HG02938 (cell line): ENCODE results near the gene SNX3.
"Not testable (repeated sequence)": the region's sequence is repeated elsewhere in the genome, so short reads cannot be mapped to it uniquely, and the experiment has no call there.

Experiments used
- ATAC-seq: cut with Tn5 transposase; IDR thresholded peaks from one replicate; pipeline ENCODE4 v1.9.1; 2021; ENCODE audit warnings: mild to moderate bottlenecking, moderate library complexity; ENCODE audit not compliant: unreplicated experiment

SNX3 gene

DNA sequence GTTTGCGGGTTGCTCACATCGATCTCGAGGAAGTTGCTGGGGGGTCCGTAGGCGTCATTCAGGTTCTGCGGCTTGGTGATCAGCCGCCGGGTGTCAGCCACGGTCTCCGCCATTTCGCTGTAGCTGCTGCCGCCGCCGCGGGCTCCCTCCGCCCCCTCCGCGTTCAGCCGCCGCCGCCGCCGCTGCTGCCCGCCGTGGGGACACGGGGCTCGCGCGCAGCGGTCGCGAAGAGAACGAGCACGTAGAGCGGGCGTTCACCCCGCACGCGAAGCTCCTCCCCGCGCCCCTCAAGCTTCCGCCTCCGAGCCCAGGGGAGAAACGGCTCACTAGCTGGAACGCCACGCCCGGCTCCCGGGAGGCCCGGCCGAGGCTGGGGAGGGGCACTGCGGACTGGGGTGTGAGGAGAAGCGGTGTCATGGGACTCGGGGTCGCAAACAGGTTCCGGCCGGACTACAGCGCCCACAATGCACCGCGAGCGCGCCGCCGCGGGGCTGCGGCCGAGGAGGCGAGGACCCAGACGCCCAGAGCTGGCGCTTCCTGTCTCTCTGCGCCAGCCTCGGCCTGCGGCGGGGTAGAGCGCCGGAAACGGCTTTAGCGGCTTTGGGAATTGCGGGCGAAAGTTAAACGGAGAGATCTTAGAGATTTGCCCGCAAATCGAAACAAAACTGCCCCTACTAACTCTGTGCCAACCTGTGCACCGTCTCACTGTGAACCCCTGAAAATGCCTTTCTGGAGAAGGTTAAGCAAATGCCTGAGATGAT, at the start of gene SNX3:
SNX3 (minus strand) TSS at position 232 of the 761 bp plus-strand sequence; CDS start at position 113, 119 bp downstream.
- ATAC-seq, result peak; percentile 90

DNA sequence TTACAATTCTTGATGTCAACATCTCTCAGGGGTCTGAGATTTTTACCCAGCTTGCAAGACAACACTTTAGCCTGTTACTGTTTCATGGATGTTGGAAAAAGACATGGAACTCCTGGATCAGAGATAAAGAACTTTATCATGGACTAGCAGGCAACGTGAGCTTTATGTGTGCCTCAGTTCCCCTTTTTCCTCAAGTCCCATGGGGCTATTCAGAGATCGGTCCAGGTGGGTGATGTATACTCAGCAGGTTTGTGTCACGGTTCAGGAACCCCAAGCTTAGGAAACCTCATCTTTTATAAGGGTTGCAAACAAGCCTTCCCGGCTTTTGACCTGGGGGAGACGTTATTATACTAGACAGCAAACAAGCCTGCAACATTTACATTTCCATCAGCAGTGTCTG, 49.0 kb upstream of the SNX3 start:
- no peak for ATAC-seq

DNA sequence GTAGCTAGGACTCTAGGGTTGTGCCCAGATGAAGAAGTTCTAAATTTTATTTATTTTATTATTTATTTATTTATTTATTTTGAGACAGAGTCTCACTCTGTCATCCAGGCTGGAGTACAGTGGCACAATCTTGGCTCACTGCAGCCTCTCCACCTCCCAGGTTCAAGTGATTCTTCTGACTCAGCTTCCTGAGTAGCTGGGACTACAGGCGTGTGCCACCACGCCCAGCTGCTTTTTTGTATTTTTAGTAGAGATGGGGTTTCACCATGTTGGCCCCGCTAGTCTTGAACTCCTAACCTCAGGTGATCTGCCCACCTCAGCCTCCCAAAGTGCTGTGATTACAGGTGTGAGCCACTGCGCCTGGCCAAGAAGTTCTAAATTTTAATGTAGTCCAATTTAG, 47.8 kb upstream of the SNX3 start:
- not testable (repeated sequence) for ATAC-seq

DNA sequence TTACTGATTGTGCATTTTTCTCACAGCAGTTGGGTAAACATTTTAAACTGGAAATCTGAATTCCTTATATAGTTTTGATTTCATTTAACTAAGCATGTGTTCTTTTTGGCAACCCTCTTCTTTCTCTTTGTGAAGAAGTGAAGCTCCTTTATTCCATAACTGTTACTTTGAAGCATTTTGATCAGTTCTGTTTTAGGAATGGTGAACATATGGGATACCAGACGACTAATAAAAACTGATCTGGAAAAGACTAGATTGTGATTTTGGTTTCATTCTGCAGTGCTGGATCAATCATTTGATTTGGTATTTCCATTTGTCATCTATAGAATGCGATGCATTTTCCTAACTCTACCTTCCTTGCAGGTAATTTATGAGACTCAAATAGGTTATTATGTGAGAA, 43.8 kb upstream of the SNX3 start:
- no peak for ATAC-seq

DNA sequence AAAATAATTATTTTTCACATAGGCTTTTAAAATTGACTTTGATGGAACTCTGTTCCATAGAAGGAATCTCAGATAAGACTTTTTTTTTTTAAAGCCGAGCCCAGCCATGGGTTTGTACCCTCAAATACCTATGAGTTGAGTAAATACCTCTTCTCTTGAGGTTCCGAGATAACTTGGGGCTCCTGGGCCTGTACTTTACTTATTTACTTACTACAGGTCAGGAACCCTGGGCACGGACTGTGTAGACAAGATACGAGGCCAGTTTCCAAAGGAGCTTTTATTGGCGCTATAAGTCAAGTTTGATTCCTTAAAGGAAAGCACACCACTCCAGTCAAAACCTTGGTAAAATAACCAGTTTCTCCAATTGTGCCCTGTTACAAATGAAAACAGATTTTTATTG, 41.5 kb upstream of the SNX3 start:
- ATAC-seq, result no peak

DNA sequence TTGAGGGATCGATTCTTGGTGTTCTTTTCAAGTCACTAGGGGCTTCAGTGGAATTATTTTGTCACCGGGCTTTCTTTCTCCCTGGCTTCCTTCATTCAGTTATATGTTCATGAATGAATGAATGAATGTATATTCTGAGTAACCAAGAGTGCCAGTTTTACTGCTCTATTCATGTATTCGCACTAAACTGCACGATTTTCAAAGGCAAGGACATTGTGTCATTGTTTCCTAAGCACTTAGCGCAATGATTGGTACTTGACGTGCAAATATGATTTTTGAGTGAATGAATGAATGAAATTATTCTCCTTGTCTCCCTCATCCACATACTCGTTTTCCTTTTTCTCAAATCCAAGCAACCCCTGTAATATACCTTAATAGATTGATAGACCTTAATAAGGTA, 34.8 kb upstream of the SNX3 start:
- no peak for ATAC-seq

DNA sequence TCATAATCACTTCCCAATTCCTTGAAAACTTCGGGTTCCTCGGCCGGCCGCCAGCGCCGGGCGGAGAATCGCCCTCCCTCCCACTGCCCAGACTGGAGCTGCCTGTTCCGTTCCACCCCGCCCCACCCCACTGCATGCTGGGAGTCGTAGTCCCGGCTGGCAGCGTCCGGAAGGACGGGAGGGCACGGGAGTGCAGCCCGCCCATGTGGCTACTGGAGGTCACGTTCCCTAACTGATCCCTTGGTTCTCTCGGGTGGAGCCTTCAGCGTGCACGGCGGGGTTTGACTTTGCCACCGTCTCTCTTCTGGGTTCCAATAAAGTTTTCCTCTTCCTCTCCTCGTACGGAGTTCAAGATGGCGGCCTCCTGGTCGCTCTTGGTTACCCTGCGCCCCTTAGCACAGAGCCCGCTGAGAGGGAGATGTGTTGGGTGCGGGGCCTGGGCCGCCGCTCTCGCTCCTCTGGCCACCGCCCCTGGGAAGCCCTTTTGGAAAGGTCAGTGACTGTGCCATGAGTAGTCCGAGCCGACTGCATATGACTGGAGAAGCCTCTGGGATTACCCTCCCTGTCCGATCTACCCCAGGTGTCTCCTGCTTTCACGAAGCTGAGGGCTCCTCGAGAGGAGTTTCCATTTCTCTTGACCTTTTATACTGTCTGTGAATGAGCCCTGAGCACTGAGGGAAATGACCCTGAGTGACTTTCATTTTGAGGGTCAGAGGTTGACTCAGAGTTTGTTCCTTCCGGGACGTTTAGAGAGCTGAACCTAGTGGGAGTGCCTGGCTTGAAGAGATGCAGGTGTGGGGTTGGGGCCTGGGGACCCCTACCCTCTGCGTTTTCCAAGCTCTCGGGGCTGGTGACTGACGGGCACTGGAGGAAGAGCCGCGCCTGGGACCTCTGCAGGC, 34.1 kb upstream of the SNX3 start, which contains the start of gene AFG1L:
AFG1L (plus strand) TSS at position 328 of the 899 bp plus-strand sequence; CDS start at position 354, 26 bp downstream.
- peak; percentile 82 for ATAC-seq

DNA sequence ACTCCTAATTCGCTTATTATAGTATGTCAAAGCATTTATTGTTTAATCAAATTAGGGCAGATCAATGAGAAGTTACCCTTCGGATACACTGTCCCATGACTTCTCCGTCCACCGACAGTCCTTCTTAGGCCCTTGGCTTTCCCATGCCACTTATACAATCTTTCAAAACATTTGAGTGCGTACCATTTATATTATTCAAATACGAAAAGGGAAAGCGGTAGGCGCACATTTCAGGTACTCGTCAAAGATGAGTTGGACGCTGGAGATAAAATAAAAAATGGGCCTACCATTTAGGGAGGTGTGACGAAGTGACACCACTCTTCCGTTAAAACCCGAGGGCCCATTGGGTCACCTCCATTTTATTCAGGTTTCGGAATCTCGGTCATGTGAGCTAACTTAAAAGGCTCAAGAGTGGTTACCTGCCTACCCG, 33.5 kb upstream of the SNX3 start:
- peak; percentile 27 for ATAC-seq

DNA sequence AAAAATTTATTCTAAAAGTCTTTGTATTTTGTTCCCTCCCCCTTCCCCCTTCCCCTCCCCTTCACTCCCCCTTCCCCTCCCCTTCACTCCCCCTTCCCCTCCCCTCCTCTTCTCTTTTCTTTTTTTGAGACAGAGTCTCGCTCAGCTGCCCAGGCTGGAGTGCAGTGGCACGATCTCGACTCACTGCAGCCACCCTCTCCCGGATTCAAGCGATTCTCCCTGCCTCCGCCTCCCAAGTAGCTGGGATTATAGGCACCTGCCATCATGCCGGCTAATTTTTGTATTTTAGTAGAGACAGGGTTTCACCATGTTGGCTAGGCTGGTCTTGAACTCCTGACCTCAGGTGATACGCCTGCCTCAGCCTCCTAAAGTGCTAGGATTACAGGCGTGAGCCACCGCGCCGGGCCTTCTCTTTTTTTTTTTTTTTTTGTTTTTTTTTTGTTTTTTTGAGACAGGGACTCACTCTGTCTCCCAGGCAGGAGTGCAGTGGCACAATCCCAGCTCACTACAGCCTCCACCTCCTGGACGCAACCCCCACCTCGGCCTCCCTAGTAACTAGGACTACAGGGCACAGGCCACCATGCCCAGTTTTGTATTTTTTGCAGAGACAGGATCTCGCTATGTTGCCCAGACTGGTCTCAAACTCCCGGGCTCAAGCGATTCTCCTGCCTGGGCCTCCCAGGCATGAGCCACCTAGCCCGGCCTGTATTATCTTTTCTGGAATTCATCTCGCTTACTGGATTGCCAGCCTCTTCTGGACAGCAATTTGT, 32.9 kb upstream of the SNX3 start:
- no peak for ATAC-seq

DNA sequence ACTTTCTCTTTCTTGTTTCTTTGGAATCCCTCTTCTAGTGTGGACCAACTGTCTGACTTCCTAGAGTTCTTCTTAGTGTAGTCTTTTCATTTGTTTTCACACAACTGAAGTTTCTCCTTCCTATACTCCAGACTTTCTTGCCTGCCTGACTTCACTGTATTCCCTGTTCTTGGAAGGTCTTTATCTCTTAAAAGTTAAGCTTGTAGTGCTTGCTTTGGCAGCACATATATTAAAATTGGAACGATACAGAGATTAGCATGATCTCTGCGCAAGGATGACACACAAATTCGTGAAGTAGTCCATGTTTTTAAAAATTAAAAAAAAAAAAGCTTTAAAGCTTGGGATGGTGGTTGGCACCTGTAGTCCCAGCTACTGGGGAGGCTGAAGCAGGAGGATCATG, 31.7 kb upstream of the SNX3 start:
- not testable (repeated sequence) for ATAC-seq

DNA sequence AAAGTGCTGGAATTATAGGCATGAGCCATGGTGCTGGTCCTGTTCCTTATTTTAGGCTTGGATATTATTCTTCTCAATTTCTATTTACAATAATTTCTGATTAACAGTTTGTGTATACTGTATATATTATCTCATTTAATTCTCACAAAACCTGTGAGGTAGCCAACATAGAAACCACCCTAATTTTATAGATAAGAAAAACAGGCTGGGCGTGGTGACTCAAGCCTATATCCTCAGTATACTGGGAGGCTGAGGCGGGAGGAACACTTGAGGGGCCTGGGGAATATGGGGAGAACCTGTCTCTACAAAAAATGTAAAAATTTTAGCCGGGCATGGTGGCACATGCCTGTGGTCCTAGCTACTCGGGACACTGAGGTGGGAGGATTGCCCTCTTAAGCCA, 30.3 kb upstream of the SNX3 start:
- ATAC-seq, result no peak

DNA sequence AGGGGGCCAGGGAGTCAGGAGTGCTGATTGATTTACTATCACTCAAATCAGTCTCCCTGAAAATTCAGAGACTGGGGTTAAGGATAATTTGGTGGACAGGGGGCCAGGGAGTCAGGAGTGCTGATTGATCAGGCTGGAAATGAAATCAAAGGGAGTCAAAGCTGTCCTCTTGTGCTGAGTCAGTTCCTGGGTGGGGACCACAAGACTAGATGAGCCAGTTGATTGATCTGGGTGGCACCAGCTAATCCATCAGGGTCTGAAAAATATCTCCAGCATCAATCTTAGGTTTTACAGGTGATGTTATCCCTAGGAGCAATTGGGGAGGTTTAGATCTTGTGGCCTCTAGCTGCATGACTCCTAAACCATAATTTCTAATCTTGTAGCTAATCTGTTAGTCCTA, 27.9 kb upstream of the SNX3 start:
- no peak for ATAC-seq

DNA sequence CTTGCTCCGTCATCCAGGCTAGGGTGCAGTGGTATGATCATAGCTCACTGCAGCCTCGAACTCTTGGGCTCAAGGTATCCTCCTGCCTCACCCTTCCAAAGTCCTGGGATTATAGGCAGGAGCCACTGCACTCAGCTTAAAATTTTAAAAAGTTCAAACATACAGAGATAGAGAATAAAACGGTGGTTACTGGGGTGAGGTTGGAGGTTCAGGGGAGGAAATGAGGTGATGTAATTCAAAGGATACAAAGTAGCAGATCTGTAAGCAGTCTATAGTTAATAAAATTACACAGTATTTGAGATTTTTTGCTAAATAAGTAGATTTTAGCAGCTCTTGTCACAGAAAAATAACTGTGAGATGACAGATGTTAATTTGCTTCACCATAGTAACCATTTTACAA, 26.5 kb upstream of the SNX3 start:
- ATAC-seq, result no peak

DNA sequence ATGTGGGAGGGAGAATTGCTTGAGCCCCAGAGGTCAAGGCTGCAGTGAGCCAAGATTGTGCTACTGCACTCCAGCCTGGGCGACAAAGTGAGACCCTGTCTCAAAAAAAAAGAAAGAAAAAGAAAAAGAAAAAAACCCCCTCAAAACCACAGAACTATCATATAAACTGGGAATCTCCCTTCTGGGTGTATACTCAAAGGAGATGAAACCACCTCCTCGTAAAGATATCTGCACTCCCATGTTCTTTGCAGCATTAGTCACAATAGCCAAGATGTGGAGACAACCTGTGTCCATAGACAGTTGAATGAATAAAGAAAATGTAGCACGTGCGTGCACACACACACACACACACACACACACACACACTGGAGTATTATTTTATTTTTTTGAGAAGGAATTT, 25.5 kb upstream of the SNX3 start:
- no peak for ATAC-seq

DNA sequence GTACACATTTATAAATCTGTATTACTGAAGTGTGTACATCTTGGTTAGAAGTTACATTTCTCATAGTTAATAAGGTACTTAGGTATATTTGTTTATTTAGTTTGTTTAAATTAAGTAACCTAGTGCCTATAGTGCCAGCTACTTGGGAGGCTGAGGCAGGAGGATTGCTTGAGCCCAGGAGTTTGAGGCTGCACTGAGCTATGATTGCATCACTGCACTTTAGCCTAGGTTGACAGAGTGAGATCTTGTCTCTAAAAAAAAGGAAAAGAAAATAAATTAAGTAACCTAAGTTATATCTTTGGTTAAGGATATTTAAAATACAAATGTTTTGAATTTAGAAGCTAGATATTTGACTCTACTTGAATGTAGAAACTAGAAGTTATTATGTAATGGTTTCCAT, 24.5 kb upstream of the SNX3 start:
- no peak for ATAC-seq

DNA sequence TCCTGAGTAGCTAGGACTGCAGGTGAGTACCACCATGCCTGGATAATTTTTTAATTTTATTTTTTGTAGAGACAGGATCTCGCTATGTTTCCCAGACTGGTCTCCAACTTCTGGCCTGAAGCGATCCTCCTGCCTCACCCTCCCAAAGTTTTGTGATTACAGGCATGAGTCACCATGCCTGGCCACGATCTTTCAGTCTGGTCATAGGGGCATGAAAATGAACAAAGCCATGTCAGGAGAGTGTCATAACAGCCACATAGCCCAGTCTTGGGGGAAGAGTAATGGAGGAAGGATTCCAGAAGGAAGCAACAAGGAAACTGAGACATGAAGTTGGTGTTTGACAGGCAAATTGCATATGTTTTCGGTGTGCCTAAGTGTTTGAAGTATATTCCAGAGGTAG, 17.0 kb upstream of the SNX3 start:
- ATAC-seq, result no peak

DNA sequence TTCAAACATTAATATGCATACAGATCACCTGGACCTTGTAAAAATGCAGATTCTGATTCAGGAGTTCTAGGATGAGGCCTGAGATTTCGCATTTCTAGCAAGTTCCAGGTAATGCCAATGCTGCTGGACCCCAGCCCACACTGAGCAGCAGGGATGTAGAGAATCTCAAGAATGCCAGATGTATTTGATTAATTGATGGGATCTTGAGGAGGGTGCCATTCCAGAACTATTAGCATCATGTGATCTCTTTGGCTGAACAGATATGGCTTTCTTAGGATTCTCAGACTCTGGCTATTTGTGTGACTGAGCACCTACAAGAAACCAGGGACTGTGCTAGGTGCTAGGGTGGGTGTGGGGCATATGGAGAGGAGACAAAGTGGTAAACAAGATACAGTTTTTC, 16.5 kb upstream of the SNX3 start:
- no peak for ATAC-seq

DNA sequence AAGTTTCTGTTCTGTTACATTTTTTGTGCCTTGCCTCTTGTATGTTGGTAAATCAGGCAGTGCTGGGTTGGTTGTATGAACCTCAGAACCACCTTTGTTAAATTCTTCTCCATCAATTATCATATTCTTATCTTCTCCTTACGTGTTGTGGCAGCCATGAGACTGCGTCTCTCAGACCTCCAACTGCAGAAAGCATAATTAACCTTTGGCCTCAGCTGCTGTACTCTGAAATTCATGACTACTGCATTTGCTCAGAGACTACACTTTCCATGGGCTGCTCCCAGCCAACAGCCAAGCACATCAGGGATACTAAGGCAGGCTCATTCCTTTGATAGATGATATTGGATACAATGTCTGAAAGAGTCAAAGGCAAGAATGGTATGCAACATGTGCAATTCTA, 15.1 kb upstream of the SNX3 start:
- no peak for ATAC-seq

DNA sequence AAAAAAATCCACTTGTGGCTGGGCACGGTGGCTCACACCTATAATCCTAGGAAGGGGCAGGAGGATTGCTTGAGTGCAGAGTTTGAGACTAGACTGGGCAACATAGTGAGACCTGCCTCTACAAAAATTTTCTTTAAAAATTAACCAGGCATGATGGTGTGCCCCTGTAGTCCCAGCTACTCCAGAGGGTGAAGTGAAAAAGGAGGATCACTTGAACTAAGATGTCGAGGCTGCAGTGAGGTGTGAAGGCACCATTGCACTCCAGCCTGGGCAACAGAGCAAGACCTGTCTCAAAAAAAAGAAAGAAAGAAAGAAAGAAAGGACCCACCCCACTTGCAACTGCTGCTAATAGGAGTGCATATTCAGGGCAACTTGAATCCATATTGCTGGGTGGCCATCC, 13.7 kb upstream of the SNX3 start:
- ATAC-seq, result no peak

DNA sequence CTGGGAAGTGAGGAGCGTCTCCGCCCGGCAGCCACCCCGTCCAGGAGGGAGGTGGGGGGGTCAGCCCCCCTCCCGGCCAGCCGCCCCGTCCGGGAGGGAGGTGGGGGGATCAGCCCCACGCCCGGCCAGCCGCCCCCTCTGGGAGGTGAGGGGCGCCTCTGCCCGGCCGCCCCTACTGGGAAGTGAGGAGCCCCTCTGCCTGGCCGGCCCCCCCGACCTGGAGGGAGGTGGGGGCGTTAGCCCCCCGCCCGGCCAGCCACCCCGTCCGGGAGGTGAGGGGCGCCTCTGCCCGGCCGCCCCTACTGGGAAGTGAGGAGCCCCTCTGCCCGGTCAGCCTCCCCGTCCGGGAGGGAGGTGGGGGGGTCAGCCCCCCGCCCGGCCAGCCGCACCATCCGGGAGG, 9.1 kb upstream of the SNX3 start:
- not testable (repeated sequence) for ATAC-seq

DNA sequence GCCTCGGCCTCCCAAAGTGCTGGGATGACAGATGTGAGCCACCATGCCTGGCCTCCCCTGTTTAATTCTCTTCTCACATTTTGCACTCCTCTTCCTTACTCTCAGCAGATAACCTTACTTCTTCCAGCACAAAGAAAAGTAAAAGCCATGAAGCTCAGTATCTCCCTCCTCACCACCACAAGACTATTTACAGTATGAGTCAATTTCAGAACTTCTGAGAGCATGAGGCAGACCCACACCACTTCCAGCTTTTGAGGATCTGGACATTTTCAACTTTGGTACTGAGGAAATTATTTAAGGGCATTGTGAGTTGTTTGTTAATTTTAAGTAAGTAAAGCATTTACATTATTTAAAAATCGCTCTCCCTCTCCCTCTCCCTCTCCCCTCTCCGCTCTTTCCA, 8.0 kb upstream of the SNX3 start:
- no peak for ATAC-seq
